ENCODE data around the gene KANK4. TPM values are rescaled to one million over a fixed set of nuclear protein-coding genes. Genes with fewer than 3 reads are reported as not detected.

KANK4 gene
- total RNA-seq, 2 experiments from 2014 or later, result not detected

- no peak for ATAC-seq
- CTCF ChIA-PET, result no interaction called here
- peaks cover 4% of the 10 kb centered on the region for H3K4me1 Mint-ChIP-seq (ENCODE audit: low read depth)
Measured at GRCh38 chr1:62337706-62338631, 18.7 kb upstream of the KANK4 start.

GRCh38 chr1:62336995-62337705 is 17.9 kb upstream of the KANK4 start:
- Mint-ChIP-seq H3K4me3 (no peak overlapping the region), H3K9me3 (no peaks in the 10 kb centered on the region), H3K4me1 (ENCODE audit: low read depth) (peaks cover 4% of the 10 kb centered on the region), H3K27me3 (no peaks in the 10 kb centered on the region), H3K27ac (no peak overlapping the region), H3K36me3 (ENCODE audit: low read depth) (no peaks in the 10 kb centered on the region)
- POLR2A ChIA-PET, result no interaction called here
- CTCF ChIA-PET, result no interaction called here
- TF ChIP-seq CTCF (IDR thresholded peaks at IDR 0.05), result no peak
- ATAC-seq (no peak), DNase-seq (no peak)
- intact Hi-C loops (cut with micrococcal nuclease), result no loop called here

More at GRCh38 chr1:62337706-62338631, 18.7 kb upstream of the KANK4 start:
- no peak overlapping the region for H3K4me3 Mint-ChIP-seq
- no peak overlapping the region for H3K27ac Mint-ChIP-seq
- DNase-seq, result no peak
- TF ChIP-seq CTCF (IDR thresholded peaks at IDR 0.05), result no peak
- intact Hi-C loops (cut with micrococcal nuclease), result no loop called here
- H3K36me3 Mint-ChIP-seq (ENCODE audit: low read depth), result no peaks in the 10 kb centered on the region
- POLR2A ChIA-PET, result no interaction called here
- H3K27me3 Mint-ChIP-seq, result no peaks in the 10 kb centered on the region
- no peaks in the 10 kb centered on the region for H3K9me3 Mint-ChIP-seq

- H3K4me1 Mint-ChIP-seq (ENCODE audit: low read depth), result peaks cover 4% of the 10 kb centered on the region
- CTCF ChIA-PET, result no interaction called here
- H3K27me3 Mint-ChIP-seq, result no peaks in the 10 kb centered on the region
- POLR2A ChIA-PET, result no interaction called here
- intact Hi-C loops (cut with micrococcal nuclease), result no loop called here
- H3K27ac Mint-ChIP-seq, result no peak overlapping the region
- H3K4me3 Mint-ChIP-seq, result no peak overlapping the region
- H3K9me3 Mint-ChIP-seq, result no peaks in the 10 kb centered on the region
- H3K36me3 Mint-ChIP-seq (ENCODE audit: low read depth), result no peaks in the 10 kb centered on the region
- no peak for TF ChIP-seq CTCF (IDR thresholded peaks at IDR 0.05)
- DNase-seq (no peak), ATAC-seq (no peak)
Measured at GRCh38 chr1:62336638-62336994, 17.4 kb upstream of the KANK4 start.

DNA sequence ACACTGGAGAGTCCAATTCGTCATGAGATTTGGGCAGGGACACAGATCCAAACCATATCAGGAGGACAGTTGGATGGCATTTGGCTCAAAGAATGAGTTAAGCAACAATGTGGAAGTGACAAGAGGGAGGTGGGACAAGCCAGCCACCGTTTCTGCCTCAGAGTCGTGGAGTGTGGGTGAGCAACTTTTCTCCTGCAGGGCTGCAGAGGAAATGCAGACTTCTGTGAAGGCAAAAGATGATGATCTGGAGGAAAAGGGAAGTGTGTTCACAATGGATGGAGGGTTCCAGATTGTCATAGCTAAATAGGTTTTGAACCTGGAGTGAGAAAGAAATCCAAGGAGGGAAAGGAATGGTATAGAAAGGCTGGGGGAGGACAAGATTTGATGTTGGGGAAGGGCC is 16.4 kb upstream of the KANK4 start:
- no peaks in the 10 kb centered on the region for H3K36me3 Mint-ChIP-seq (ENCODE audit: low read depth)

More for the DNA sequence above, 16.4 kb upstream of the KANK4 start:
- no peak for TF ChIP-seq CTCF (IDR thresholded peaks at IDR 0.05)
- POLR2A ChIA-PET, result no interaction called here
- no peak for DNase-seq
- intact Hi-C loops (cut with micrococcal nuclease), result no loop called here
- Mint-ChIP-seq H3K4me3 (no peak overlapping the region), H3K27ac (no peak overlapping the region), H3K9me3 (no peaks in the 10 kb centered on the region), H3K4me1 (ENCODE audit: low read depth) (peaks cover 4% of the 10 kb centered on the region), H3K27me3 (no peaks in the 10 kb centered on the region)
- no peak for ATAC-seq
- CTCF ChIA-PET, result no interaction called here
